Endodermal cell (in vitro differentiated cells): ENCODE data around the gene DIRAS1. TPM values are rescaled to one million over a fixed set of nuclear protein-coding genes. Genes with fewer than 3 reads are reported as not detected.
"Not testable (repeated sequence)": the region's sequence is repeated elsewhere in the genome, so short reads cannot be mapped to it uniquely, and the experiment has no call there.

Experiments
- DNase-seq: peaks from one replicate; pipeline ENCODE4 v3.0.0-alpha.2; 2017
- H3K27ac ChIP-seq: 2 replicates; pipeline ENCODE4 v1.5.1; 2013; ENCODE audit warnings: mild to moderate bottlenecking, low read depth, low read length, moderate library complexity
- H3K27me3 ChIP-seq: 2 replicates; pipeline ENCODE4 v1.6.1; 2013; ENCODE audit warnings: mild to moderate bottlenecking, low read length, moderate library complexity; ENCODE audit not compliant: insufficient read depth, control insufficient read depth, poor library complexity, severe bottlenecking
- H3K36me3 ChIP-seq: 2 replicates; pipeline ENCODE4 v1.7.0; 2013; ENCODE audit warnings: mild to moderate bottlenecking, low read length, moderate library complexity; ENCODE audit not compliant: control insufficient read depth, insufficient read depth
- H3K4me1 ChIP-seq: one replicate; pipeline ENCODE4 v1.7.0; 2013; ENCODE audit warnings: low read length; ENCODE audit not compliant: control insufficient read depth, insufficient read depth
- H3K4me3 ChIP-seq: 2 replicates; pipeline ENCODE4 v1.5.1; 2013; ENCODE audit warnings: mild to moderate bottlenecking, low read length, moderate library complexity
- H3K9ac ChIP-seq: 2 replicates; pipeline ENCODE4 v1.6.1; 2013; ENCODE audit warnings: mild to moderate bottlenecking, low read length, moderate library complexity; ENCODE audit not compliant: poor library complexity, severe bottlenecking; ENCODE audit errors: extremely low read depth
- H3K9me3 ChIP-seq: 2 replicates; pipeline ENCODE4 v1.6.1; 2013; ENCODE audit warnings: mild to moderate bottlenecking, low read length, moderate library complexity; ENCODE audit not compliant: control insufficient read depth
- H3K27ac Mint-ChIP-seq: 2 replicates; pipeline ENCODE4 v1.8.0; 2020; ENCODE audit warnings: mixed read lengths
- H3K27me3 Mint-ChIP-seq: 2 replicates; pipeline ENCODE4 v1.8.0; 2021; ENCODE audit warnings: mild to moderate bottlenecking, mixed read lengths; ENCODE audit not compliant: insufficient read depth
- H3K36me3 Mint-ChIP-seq: 2 replicates; pipeline ENCODE4 v1.8.0; 2020; ENCODE audit warnings: low read depth, mixed read lengths
- H3K4me1 Mint-ChIP-seq: 2 replicates; pipeline ENCODE4 v1.8.0; 2020; ENCODE audit warnings: mixed read lengths
- H3K4me3 Mint-ChIP-seq: 2 replicates; pipeline ENCODE4 v1.8.0; 2020; ENCODE audit warnings: mild to moderate bottlenecking, moderate library complexity, mixed read lengths
- H3K9me3 Mint-ChIP-seq: 2 replicates; pipeline ENCODE4 v1.8.0; 2020; ENCODE audit warnings: mild to moderate bottlenecking, mixed read lengths
- WGBS, 2 experiments: methylation state at CpG; one replicate each; pipeline versions ENCODE4 v1.1.5 to v1.1.7; 2013; ENCODE audit warnings: missing lambda C conversion rate in 2 of 2, mixed read lengths in 1 of 2; ENCODE audit not compliant: insufficient coverage in 1 of 2, insufficient read length in 1 of 2; 5-methylcytosine and 5-hydroxymethylcytosine counted together
- total RNA-seq, 2 donors: library from RNA; stranded (reverse); fragmentation: NEBNext Ultra II Directional in 1 of 2; extraction: Animal tissue kit (Norgen Biotek cat#: 25700) in 1 of 2; gene quantifications; 2 replicates in 1 of 2; 3 replicates in 1 of 2; pipeline ENCODE4 v1.2.1, GENCODE V29; 2021
- TF ChIP-seq, protein P1 (sequence below): fragments of 200-600 bp; sonication (generic); conservative IDR thresholded peaks from 2 replicates; pipeline ENCODE4 v1.5.0; 2021; ENCODE audit warnings: antibody characterized with exemption, mild to moderate bottlenecking

Gene DIRAS1
- total RNA-seq, 2 donors from 2014 or later: 4.7 to 8.4 TPM

DNA sequence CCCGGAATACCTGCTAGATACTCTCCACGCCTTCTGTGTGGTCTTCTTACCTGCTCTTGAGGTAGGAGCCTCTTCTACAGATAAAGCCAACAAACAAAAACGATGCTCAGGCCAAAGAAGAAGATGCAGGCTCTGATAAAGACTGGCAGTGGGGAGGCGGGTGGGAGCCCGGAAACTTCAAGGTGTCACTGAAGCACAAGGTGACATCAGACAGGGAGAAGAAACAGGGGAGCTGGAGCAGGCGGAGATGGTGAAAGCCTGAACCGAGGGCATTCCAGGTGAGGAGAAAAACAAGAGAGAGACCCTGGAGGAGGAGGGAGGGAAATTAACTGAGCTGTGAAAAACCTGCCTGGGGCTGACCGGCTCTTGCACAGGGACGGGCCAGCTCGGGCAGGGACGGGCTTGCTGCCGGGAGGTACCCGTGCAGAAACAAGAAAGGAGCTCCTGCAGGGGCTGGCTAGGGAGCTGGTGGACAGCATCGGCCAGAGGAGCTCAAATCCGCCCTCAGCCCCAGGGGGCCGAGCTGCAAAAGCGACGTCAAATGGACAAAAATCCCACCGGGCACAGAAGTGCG is 37.7 kb downstream of the DIRAS1 start:
- WGBS, 2 experiments: 88 to 90% methylated on average over 13 to 20 of the region's 20 CpGs
- no peaks in the 10 kb centered on the region for H3K4me1 Mint-ChIP-seq
- TF ChIP-seq, protein P1, sequence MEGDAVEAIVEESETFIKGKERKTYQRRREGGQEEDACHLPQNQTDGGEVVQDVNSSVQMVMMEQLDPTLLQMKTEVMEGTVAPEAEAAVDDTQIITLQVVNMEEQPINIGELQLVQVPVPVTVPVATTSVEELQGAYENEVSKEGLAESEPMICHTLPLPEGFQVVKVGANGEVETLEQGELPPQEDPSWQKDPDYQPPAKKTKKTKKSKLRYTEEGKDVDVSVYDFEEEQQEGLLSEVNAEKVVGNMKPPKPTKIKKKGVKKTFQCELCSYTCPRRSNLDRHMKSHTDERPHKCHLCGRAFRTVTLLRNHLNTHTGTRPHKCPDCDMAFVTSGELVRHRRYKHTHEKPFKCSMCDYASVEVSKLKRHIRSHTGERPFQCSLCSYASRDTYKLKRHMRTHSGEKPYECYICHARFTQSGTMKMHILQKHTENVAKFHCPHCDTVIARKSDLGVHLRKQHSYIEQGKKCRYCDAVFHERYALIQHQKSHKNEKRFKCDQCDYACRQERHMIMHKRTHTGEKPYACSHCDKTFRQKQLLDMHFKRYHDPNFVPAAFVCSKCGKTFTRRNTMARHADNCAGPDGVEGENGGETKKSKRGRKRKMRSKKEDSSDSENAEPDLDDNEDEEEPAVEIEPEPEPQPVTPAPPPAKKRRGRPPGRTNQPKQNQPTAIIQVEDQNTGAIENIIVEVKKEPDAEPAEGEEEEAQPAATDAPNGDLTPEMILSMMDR: no peak

DNA sequence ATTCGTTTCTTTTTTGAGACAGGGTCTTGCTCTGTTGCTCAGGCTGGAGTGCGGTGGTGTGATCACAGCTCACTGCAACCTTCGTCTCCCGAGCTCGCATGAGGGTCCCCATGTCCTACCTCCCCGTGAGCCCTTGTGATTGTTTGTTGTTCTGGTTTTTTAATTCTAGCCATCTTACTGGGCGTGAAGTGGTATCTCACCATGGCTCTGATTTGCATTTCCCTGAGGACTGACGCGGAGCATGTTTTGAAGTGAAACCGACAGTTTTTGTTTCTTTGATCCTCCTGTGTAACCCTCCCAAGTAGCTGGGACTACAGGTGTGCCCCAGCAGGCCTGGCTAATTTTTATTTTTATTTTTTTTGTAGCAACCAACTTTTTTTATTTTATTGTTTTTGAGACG is 40.4 kb downstream of the DIRAS1 start:
- H3K36me3 Mint-ChIP-seq: peaks cover 11% of the 10 kb centered on the region
- WGBS, 2 experiments: 86 to 92% methylated on average over 10 to 11 of the region's 11 CpGs
- H3K9ac ChIP-seq: no peak overlapping the region
- H3K27me3 ChIP-seq: no peaks in the 10 kb centered on the region
- no peaks in the 10 kb centered on the region for H3K36me3 ChIP-seq
- peaks cover 10% of the 10 kb centered on the region for H3K27me3 Mint-ChIP-seq
- peaks cover 6% of the 10 kb centered on the region for H3K9me3 Mint-ChIP-seq
- H3K4me1 ChIP-seq: no peaks in the 10 kb centered on the region
- DNase-seq: no peak
- no peak overlapping the region for H3K27ac ChIP-seq
- H3K4me3 ChIP-seq: no peak overlapping the region
- H3K27ac Mint-ChIP-seq: no peak overlapping the region
- H3K4me3 Mint-ChIP-seq: no peak overlapping the region
- TF ChIP-seq, protein P1: no peak
- H3K4me1 Mint-ChIP-seq: no peaks in the 10 kb centered on the region
- H3K9me3 ChIP-seq: no peaks in the 10 kb centered on the region

More for the DNA sequence above, 37.7 kb downstream of the DIRAS1 start:
- Histone ChIP-seq H3K27ac (no peak overlapping the region), H3K9me3 (no peaks in the 10 kb centered on the region), H3K36me3 (no peaks in the 10 kb centered on the region), H3K27me3 (no peaks in the 10 kb centered on the region), H3K9ac (no peak overlapping the region), H3K4me3 (no peak overlapping the region), H3K4me1 (no peaks in the 10 kb centered on the region)
- H3K36me3 Mint-ChIP-seq: peaks cover 13% of the 10 kb centered on the region
- H3K27me3 Mint-ChIP-seq: peaks cover 5% of the 10 kb centered on the region
- H3K4me3 Mint-ChIP-seq: no peak overlapping the region
- DNase-seq: no peak
- peaks cover 10% of the 10 kb centered on the region for H3K9me3 Mint-ChIP-seq
- no peak overlapping the region for H3K27ac Mint-ChIP-seq

DNA sequence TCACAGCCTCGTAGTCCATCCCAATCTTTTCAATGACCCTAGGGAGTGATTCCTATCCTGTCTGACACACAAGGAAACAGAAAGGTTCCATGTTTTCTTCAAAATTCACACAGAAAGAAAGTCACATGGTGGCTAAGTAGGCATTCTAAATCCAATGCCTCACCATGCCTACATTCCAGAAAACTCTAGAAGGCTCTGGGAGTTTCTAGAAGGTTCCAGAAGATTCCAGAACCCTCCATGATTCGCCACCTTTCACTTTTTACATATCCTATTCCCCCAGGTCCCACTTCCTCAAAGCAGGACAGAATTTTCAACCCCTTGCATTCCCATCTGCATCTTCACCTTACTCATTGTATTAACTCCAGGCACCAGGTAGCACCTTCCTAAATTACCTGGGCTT is 41.7 kb downstream of the DIRAS1 start:
- TF ChIP-seq, protein P1: no peak
- H3K4me3 Mint-ChIP-seq: no peak overlapping the region
- Histone ChIP-seq H3K9me3 (no peaks in the 10 kb centered on the region), H3K4me1 (no peaks in the 10 kb centered on the region), H3K4me3 (no peak overlapping the region), H3K9ac (no peak overlapping the region), H3K36me3 (no peaks in the 10 kb centered on the region), H3K27me3 (no peaks in the 10 kb centered on the region), H3K27ac (no peak overlapping the region)
- DNase-seq: no peak
- 91 to 97% methylated on average over 2 of the region's 2 CpGs for WGBS, 2 experiments
- no peaks in the 10 kb centered on the region for H3K4me1 Mint-ChIP-seq
- H3K9me3 Mint-ChIP-seq: peaks cover 6% of the 10 kb centered on the region
- peaks cover 15% of the 10 kb centered on the region for H3K36me3 Mint-ChIP-seq
- peaks cover 10% of the 10 kb centered on the region for H3K27me3 Mint-ChIP-seq
- no peak overlapping the region for H3K27ac Mint-ChIP-seq

DNA sequence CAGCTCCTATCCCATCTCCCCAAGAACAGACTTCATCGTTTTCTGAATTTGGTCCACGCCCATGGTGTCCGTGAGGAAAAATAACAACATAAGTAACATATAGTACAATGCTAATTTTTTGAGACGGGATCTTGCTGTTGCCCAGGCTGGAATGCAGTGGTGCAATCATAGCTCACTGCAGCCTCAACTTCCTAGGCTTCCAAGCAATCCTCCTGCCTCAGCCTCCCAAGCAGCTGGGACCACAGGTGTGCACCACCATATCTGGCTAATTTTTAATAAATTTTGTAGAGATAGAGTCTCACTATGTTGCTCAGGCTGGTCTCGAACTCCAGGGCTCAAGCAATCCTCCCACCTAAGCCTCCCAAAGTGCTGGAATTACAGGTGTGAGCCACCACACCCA is 42.2 kb downstream of the DIRAS1 start:
- not testable (repeated sequence) for H3K4me3 Mint-ChIP-seq, H3K27ac Mint-ChIP-seq

More for the DNA sequence above, 42.2 kb downstream of the DIRAS1 start:
- DNase-seq, H3K27ac ChIP-seq, H3K9me3 Mint-ChIP-seq, H3K36me3 ChIP-seq, H3K4me1 ChIP-seq, H3K9me3 ChIP-seq, H3K4me1 Mint-ChIP-seq, H3K9ac ChIP-seq, H3K27me3 ChIP-seq, H3K4me3 ChIP-seq: not testable (repeated sequence)
- WGBS, 2 experiments: 86 to 94% methylated on average over 4 to 5 of the region's 5 CpGs
- Mint-ChIP-seq H3K36me3 (peaks cover 15% of the 10 kb centered on the region), H3K27me3 (peaks cover 10% of the 10 kb centered on the region)
